NCI-H2081 treated with DMSO at 0.1 percent for 48 hours (cell line): ENCODE measurements around the gene ELP6.
"Not testable (repeated sequence)": the region's sequence is repeated elsewhere in the genome, so short reads cannot be mapped to it uniquely, and the experiment has no call there.

ENCODE experiments used
- DNase-seq: peaks from one replicate; lab custom pipeline; 2025; lab: John Stamatoyannopoulos, UW

The ELP6 gene

GRCh38 chr3:47459534-47460085 is 53.9 kb downstream of the ELP6 start:
- DNase-seq: not testable (repeated sequence)

- DNase-seq: no peak
Measured at GRCh38 chr3:47456984-47457383, 56.5 kb downstream of the ELP6 start.

GRCh38 chr3:47455806-47456452 is 57.6 kb downstream of the ELP6 start:
- no peak for DNase-seq

- DNase-seq: no peak
Measured at GRCh38 chr3:47452453-47453215, 60.9 kb downstream of the ELP6 start.
